Lower leg skin (tissue), 4 donors: ENCODE data around the gene PSIP1. TPM values are rescaled to one million over a fixed set of nuclear protein-coding genes. Genes with fewer than 3 reads are reported as not detected.

ENCODE experiments used
- DNase-seq, 2 donors: peaks; one replicate each; pipeline ENCODE4 v3.0.0-alpha.2; 2019; ENCODE audit warnings: low spot score in 2 of 2
- H3K4me3 ChIP-seq: fragments of 200-600 bp; sonication (generic); 2 replicates; pipeline ENCODE4 v1.5.1; 2017; ENCODE audit warnings: mild to moderate bottlenecking, low read depth; ENCODE audit not compliant: poor library complexity, severe bottlenecking
- POLR2A ChIP-seq, 2 donors: fragments of 450-650 bp; IDR thresholded peaks; one replicate each; pipeline ENCODE4 v1.6.1; 2016 to 2017; ENCODE audit warnings: antibody characterized with exemption in 2 of 2, mild to moderate bottlenecking in 1 of 2, moderate library complexity in 1 of 2
- WGBS, 2 donors: methylation state at CpG; one replicate each; pipeline ENCODE4 v1.1.5; 2018; 5-methylcytosine and 5-hydroxymethylcytosine counted together
- intact Hi-C: fragments of 100-400 bp; cut with DNase I; formaldehyde crosslinking; loops from one replicate; pipeline ENCODE4 v1.15.0; 2023; ENCODE audit warnings: low total_unique reads
- total RNA-seq, 4 donors: library from RNA; depleted of rRNA; stranded (reverse); fragments of >200 nt; gene quantifications; one replicate each; pipeline ENCODE4 v1.1.0, GENCODE V29; 2016
- TF ChIP-seq, protein P1 (sequence below), 3 donors: fragments of 450-650 bp; IDR thresholded peaks; one replicate each; pipeline ENCODE4 v1.5.1; 2016; ENCODE audit warnings: antibody characterized with exemption in 3 of 3, mild to moderate bottlenecking in 3 of 3, moderate library complexity in 2 of 3

PSIP1 gene
- total RNA-seq, 4 donors from 2014 or later: 12.9 to 31.7 (median 17.7) TPM

DNA sequence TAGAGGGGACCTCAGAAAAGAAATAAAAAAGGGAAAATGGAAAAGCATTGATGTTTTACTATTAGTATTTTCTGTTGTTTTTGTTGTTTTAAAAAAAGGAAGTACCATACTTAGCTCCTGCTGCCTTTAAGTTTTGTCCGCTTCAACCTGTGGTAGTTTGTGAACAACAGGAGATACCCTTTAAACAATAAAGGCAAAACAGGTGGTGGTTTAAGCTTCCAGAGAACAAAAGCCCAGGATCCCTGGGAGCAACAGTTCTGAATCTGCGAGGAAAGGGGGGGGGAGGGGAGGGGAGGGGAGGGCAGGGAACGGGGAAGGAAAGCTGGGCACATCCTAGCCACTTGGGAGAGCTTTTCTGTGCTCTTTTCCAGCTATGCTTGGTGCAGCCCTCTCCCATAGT, 2.1 kb upstream of the PSIP1 start:
- no peak for TF ChIP-seq POLR2A (IDR thresholded peaks at IDR 0.05)
- TF ChIP-seq, protein P1, sequence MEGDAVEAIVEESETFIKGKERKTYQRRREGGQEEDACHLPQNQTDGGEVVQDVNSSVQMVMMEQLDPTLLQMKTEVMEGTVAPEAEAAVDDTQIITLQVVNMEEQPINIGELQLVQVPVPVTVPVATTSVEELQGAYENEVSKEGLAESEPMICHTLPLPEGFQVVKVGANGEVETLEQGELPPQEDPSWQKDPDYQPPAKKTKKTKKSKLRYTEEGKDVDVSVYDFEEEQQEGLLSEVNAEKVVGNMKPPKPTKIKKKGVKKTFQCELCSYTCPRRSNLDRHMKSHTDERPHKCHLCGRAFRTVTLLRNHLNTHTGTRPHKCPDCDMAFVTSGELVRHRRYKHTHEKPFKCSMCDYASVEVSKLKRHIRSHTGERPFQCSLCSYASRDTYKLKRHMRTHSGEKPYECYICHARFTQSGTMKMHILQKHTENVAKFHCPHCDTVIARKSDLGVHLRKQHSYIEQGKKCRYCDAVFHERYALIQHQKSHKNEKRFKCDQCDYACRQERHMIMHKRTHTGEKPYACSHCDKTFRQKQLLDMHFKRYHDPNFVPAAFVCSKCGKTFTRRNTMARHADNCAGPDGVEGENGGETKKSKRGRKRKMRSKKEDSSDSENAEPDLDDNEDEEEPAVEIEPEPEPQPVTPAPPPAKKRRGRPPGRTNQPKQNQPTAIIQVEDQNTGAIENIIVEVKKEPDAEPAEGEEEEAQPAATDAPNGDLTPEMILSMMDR (IDR thresholded peaks at IDR 0.05): no peak
- 59 to 75% methylated on average over 3 of the region's 3 CpGs for WGBS, 2 donors
- no peak overlapping the region for H3K4me3 ChIP-seq
- no peak for DNase-seq
- intact Hi-C loops: no loop called here

GRCh38 chr9:15512204-15512603, 1.4 kb upstream of the PSIP1 start:
- DNase-seq: no peak
- intact Hi-C loops: no loop called here
- no peak overlapping the region for H3K4me3 ChIP-seq
- 78% methylated on average over 1 of the region's 1 CpG for WGBS, 2 donors
- TF ChIP-seq, protein P1 (IDR thresholded peaks at IDR 0.05): no peak

- intact Hi-C loops: no loop called here
- TF ChIP-seq POLR2A (IDR thresholded peaks at IDR 0.05): no peak
- TF ChIP-seq, protein P1 (IDR thresholded peaks at IDR 0.05): no peak
- no peak for DNase-seq
- peak overlapping the region; percentile 80 for H3K4me3 ChIP-seq
- 1 to 2% methylated on average over 56 to 57 of the region's 76 CpGs for WGBS, 2 donors
Observed at GRCh38 chr9:15509931-15510788, 610 bp downstream of the PSIP1 start.

GRCh38 chr9:15505921-15506320, 4.8 kb downstream of the PSIP1 start:
- TF ChIP-seq POLR2A (IDR thresholded peaks at IDR 0.05): no peak
- TF ChIP-seq, protein P1 (IDR thresholded peaks at IDR 0.05): no peak
- no peak overlapping the region for H3K4me3 ChIP-seq
- no peak for DNase-seq
- WGBS, 2 donors: 89% methylated on average over 3 of the region's 3 CpGs
- intact Hi-C loops: no loop called here

DNA sequence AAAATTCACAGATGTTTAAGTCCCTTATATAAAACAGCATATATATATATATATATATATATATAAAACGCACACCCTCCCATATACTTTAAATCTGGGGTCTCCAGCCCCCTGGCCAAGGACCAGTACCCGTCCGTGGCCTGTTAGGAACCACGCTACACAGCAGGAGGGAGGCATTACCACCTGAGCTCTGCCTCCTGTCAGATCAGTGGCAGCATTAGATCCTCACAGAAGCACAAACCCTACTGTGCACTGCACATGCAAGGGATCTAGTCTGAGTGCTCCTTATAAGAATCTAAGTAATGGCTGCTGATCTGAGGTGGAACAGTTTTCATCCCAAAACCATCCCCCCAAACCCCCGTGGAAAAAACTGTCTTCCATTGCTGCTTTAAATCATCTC, 9.0 kb downstream of the PSIP1 start:
- intact Hi-C loops: no loop called here

More for the DNA sequence above, 9.0 kb downstream of the PSIP1 start:
- H3K4me3 ChIP-seq: no peak overlapping the region
- TF ChIP-seq, protein P1 (IDR thresholded peaks at IDR 0.05): no peak
- no peak for TF ChIP-seq POLR2A (IDR thresholded peaks at IDR 0.05)
- no peak for DNase-seq
- 91 to 94% methylated on average over 5 of the region's 5 CpGs for WGBS, 2 donors
